HG02610 (cell line): ENCODE results near the gene GARRE1.
"Not testable (repeated sequence)": the region's sequence is repeated elsewhere in the genome, so short reads cannot be mapped to it uniquely, and the experiment has no call there.

Experiments
- ATAC-seq: cut with Tn5 transposase; IDR thresholded peaks from one replicate; pipeline ENCODE4 v1.9.1; 2021; ENCODE audit warnings: mild to moderate bottlenecking, moderate library complexity; ENCODE audit not compliant: unreplicated experiment

The GARRE1 gene

DNA sequence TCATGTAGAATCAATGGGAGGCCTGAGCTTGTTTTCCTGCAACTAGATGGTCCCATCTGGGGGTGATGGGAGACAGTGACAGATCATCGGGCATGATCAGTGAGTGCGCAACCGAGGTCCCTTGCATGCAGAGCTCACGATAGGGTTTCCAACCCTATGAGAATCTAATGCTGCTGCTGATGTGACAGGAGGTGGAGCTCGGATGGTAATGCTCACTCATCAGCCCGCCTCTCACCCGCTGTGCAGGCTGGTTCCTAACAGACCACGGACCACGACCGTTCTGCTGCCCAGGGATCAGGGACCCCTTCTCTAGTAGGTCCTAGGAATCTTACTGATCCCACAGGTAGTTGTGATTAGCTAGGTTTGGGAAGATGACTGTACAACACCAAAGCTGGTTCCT, 23.5 kb upstream of the GARRE1 start:
- ATAC-seq, result no peak

DNA sequence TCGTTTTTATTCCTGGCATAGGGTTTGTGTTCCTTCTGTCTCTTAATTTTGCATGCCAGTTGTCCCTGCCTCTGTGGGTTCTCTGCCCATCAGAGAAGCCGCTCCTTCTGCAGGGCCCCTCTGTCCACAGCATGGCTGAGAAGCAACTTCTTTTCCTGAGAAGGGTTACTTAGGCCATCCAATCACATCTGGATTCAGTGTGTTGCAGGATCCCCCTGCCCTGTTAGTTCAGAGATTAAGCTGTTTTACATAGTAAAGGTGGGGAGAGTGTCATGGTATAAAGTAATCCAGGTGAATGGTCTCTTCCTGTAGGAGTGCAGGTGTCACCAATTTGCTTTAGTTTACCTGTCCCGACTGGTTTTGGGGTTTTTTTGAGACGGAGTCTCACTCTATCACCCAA, 22.9 kb upstream of the GARRE1 start:
- no peak for ATAC-seq

DNA sequence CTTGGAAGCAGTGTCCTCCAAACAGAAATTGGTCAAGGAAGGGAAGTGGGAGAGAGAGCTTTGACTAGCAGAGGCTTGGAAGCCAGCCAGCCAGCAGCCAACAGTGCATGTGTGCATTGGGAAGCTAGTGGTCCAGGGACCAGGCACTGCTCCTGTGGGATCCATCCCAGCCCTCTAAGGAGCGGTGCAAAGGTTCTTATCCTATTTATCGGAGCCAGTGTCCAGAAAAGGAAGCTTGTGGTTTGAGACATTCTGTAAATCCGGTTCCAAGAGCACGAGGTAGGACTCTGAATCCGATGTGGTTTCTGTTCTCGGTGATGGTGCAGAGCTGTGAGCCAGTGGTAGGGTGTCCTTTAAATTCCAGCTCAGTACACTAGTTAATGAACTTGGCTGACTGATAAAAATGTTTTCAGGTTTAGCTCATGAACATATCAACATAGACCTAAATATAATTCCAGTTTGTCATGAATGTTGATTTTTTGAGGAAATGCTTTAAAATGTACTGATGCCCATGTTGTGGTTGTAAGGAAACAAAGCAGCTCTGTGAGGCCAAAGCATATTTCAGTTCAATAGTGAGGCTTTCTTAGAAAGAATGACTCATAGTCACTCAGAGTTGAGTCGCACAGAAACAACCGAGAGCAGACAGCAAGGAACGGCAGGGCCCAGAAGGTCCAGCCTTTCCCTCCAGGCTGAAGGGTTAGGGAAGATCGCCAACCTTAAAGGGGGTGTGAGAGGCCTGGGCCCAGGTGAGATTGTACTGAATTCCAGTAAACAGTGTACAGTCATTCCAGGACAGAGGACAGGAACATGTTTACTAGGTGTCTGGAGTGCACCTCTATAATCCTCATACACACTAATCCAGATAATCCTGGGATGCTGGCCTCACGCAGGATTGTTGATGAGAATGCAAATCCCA, 21.5 kb upstream of the GARRE1 start:
- peak; percentile 47 for ATAC-seq

DNA sequence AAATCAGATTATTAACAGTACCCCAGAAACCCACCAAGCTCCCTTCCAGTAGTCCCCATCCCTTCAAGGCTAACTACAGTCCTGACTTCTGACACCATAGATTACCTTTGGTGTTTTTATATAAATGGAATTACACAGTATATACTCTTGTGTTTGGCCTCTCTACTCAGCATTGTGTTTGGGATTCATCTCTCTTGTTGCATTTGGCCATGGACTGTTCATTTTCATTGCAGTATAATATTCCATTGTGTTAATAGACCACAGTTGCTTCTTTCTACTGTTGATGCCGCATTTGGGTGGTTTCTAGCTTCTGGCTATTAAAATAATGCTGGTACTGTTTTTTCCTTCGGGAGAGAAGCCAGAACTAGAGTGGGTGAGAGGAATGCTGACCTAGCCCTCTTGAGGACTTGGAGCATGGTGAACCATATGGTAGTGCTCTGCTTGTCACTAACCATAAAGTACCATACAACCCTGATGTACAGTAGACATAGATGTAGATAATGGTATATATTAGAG, 18.9 kb upstream of the GARRE1 start:
- ATAC-seq, result no peak

DNA sequence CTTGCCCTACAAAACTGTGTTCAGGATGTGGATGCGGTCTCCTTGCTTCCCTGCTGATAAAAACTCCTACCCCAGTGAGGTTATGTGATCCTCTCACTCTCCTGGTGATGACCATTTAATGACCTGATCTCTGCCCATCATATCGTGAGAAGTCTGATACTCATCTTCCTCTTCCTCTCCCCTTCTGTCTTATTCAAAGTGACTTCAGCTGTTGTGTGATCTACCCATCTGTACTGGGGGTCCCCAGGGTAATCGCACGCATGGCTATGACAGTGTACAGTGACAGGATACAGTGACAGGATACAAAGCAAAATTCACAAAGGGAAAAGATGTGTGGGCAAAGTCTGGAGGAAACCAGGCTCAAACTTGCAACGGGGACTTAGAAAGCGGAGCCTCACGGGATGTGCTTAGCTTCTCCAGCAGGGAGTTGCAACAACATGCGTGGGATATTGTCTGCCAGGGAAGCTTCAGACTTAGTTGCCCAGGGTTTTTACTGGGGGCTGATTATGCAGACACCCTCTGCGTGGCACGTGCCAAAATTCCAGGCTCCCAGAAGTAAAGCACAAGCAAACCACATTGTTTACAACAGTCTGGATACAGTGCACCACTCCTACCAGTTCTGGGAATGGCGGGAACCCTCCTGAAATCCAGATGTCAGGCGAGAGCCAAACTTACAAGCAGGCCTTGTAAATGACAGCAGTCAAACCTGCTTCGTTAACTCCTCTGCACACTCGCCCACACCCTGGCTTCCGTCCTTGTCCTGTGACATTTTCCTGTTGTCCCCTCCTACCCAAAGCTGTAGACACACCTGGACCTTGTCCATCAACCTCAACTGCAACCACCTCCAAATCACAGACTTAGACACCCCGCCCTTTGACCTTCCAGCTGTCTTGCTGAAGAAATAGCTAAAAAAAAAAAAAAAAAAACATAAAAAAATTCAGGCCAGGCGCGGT, 18.0 kb upstream of the GARRE1 start:
- ATAC-seq, result no peak

DNA sequence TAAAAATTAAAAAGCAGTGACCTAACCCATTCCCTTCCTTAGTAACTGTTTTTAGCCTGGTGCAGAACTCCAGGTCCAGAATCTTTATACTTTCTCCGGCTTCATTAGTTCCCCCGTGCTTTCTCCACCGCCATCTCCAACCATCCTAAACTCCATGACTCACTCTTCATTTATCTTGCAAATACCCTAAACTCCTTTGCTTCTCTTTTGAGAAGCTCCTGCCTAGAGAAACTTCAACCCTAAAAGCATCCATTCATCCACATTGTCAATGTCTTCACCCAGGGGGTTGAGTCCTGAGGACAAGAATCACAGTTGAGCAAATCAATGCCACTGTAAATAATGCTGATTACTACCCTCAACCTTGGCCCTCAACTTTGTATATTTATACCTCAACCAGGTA, 17.1 kb upstream of the GARRE1 start:
- no peak for ATAC-seq

DNA sequence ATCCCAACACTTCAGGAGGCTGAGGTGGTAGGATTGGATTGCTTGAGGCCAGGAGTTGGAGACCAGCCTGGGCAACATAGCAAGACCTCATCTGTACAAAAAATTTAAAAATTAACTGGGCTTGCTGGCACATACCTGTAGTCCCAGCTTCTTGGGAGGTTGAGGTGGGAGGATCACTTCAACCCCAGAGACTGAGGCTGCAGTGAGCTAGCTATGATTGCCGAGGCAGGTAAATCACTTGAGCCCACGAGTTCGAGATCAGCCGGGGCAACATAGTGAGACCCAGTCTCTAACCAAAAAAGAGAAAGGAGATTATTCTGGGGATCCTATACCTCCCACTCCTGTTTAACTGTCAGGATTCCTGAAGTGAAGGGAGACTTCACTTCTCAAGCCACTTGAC, 16.4 kb upstream of the GARRE1 start:
- ATAC-seq, result no peak

DNA sequence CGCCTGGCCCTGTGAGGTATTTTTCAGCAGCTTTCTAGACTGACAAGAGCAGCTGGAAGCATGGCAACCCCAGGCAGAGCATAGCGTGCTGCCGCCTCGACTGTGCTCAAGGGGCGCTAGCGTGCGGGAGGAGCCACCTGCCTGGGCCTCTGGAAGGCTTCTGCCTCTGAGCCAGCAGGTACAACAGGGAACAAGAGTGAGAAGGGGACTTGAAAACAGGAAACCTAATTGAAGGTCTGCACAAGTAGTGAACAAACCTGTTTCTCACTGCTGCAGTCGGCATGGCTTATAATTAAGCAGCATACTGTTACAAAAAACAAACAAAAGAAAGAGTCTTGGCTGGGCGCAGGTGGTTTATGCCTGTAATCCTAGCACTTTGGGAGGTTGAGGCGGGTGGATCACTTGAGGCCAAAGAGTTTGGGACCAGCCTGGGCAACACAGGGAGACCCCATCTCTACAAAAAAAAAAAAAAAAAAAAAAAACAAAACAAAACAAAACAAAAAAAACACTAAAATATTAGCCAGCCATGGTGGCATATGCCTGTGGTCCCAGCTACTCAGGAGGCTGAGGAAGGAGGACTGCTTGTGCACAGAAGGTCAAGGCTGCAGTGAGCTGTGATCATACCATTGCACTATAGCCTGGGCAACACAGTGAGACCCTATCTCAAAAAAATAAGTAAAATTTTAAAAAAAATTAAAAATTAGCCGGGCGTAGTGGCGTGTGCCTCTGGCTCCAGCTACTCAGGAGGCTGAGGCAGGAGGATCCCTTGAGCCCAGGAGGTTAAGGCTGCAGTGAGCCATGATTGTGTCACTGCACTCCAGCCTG, 12.6 kb upstream of the GARRE1 start:
- no peak for ATAC-seq

DNA sequence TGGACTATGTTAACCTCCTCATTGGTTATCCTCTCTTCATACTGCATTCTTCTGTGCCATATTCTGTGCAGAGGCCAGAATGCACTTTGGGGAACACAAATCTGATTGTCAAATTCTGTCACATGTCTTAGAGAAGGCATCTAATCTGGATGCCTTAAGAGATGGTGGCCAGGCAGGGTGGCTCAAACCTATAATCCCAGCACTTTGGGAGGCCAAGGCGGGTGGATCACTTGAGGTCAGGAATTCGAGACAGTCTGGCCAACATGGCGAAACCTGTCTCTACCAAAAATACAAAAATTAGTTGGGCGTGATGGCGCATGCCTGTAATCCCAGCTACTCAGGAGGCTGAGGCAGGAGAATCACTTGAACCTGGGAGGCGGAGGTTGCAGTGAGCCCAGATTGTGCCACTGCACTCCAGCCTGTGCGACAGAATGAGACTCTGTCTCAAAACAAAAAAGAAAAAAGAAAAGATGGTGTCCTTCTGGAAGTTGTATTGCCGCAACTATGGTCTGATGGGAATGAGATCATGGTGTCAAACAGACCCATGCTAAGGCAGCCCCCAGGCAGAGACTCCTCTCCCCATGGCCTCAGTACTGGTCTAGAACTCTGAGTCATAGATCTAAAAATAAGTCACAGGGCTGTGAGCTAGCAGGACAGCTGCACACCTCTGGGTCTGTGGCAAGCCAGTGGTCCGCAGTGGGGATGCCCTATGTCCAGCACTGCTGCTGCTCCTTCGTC, 11.0 kb upstream of the GARRE1 start:
- not testable (repeated sequence) for ATAC-seq

DNA sequence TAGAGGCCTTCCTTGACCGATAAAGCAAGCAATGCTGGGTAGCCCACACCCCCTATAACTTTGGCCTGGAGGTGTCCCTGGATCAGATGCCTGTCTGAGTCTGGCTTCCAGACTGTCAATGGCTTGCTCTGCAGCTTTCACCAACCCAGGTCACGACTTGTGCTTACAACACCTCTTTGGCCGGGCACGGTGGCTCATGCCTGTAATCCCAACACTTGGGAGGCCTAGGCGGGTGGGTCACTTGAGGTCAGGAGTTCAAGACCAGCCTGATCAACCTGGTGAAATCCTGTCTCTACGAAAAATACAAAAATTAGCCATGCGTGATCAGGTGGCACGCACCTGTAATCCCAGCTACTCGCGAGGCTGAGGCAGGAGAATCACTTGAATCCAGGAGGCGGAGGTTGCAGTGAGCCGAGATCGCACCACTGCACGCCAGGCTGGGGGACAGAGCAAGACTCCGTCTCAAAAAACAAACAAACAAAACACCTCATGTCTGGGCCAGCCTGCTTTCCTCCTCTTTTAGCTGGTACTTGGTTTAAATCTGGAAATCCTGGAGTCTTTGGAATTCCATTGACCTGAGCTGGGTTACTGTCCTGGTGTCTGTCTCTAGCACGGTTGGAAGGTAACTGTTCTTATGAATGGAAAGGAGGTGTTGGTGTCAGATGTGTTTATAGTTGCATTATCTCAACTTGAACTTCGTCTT, 10.3 kb upstream of the GARRE1 start:
- ATAC-seq, result no peak

DNA sequence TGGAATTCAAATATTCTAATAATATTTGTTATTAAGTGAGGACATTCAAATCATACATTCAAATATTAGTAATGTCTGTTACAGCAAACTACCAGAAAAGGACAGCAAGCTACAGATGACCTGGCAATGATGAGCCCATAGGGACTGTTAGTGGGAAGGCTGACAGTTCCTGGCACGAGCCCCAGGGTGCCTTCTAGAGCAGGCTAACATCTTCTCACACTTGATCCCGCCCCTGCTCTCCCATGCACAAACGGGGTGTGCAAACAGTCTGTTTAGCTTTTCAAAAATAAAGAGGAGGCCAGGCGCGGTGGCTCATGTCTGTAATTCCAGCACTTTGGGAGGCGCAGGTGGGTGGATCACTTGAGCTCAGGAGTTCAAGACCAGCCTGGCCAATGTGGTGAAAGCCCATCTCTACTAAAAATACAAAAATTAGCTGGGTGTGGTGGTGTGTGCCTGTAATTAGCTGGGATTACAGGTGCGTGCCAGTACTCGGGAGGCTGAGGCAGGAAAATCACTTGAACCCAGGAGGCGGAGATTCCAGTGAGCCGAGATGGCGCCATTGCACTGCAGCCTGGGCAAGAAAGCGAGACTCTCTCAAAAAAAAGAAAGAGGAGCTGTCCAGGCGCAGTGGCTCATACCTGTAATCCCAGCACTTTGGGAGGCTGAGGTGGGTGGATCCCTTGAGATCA, 9.6 kb upstream of the GARRE1 start:
- ATAC-seq, result no peak

DNA sequence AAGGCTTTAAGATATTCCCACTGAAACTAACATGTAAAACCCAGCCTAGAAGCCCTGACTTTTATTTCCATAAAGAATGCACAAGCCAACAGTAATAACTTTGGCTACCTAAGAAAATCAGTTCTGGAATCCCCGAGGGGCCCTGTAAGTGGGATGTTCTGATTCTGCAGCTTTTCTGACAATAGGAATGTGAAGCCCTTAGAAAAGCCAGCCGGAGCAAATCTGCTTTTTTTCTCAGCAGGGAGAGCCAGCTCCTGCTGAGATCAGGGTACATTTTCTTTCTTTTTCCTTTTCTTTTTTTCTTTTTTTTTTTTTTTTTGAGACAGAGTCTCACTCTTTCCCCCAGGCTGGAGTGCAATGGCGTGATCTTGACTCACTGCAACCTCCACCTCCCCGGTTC, 8.0 kb upstream of the GARRE1 start:
- ATAC-seq, result no peak

DNA sequence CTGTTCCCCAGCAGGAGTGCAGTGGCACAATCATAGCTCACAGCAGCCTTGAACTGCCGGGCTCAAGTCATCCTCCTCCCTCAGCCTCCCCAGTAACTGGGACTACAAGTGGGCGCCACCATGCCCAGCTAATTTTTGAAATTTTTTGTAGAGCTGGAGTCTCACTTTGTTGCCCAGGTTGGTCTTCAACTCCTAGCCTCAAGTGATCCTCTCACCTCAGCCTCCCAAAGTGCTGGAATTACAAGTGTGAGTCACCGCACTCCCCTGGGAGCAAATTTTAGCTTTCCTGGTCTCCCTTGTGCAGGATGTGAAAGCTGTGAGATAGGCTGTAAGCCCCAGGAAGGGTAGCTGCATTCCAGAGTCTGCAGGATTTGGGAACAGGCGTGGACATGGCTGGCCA, 5.4 kb upstream of the GARRE1 start:
- no peak for ATAC-seq

DNA sequence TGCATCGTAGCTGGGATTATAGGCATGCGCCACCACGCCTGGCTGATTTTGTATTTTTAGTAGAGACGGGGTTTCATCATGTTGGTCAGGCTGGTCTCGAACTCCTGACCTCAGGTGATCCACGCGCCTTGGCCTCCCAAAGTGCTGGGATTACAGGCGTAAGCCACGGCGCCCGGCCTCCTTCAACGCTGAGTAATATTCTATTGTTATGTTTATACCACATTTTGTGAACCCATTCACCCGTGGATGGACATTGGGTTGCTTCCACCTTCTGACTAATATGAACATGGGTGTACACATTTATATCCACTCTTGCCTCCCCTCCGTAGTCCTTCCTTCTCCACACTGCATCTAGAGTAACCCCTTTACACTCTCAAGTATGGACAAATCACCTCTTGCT, 1.2 kb upstream of the GARRE1 start:
- ATAC-seq, result not testable (repeated sequence)

DNA sequence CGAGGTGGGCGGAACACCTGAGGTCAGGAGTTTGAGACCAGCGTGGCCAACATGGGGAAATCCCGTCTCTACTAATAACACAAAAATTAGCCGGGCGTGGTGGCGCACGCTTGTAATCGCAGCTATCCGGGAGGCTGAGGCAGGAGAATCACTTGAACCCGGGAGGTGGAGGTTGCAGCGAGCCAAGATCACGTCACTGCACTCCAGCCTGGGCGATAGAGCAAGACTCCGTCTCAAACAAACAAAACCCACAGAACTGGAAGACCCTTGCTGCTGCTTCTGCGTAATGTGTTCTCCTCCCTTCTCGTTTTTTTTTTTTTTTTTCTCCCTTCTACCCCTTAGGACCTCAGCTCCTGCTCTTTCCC, 691 bp upstream of the GARRE1 start:
- ATAC-seq, result not testable (repeated sequence)

DNA sequence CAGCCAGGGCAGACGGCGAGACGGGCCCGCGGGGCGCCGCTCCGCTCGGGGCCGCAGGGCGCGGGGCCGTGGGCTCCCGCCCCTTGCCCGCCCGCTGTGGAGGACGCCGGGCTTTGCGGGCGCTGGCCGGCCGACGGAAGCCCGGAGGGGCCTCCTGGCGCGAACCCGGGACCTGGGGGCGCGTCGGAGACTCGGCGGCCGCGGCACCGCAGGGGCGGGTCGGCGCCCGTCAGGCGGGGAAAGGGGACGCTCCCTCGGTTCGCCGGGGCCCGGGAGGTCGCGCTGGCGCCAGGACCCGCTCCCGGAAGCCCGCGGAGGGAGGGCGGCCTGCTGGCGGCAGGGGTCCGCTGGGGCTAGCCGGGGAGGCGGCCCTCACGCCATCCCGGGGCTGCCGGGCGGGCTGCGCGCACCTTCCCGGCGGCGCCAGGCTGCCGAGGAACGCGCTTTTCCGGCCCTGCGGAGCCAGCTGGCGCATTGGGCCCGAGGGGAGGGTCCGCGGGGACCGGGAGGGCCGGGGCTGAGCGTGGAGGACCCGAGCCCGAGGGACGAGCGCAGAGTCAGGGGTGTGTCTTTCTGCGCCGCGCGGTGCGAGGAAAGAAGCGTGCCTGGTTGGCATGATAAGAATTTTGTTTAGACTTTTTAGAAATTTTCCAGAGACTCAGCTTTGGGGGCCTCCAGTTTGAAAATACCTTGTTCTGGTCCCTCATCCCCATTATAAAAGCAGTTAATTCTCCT, 511 bp downstream of the GARRE1 start:
- ATAC-seq, result peak; percentile 40

DNA sequence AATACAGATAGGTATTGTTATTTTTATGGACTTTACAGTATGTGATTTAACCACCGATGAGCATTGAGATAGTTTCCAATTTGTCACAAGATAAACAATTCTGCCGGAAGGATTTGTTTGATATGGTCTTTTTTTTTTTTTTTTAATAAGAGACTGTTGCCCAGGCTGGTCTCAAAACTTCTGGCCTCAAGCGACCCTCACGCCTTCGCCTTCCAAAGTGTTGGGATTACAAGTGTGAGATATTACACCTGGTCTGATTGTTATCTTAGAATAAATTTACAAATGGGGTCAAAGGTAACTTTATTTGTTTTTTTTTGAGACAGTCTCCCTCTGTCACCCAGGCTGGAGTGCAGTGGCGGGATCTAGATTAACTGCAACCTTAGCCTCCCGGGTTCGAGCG, 1.2 kb downstream of the GARRE1 start:
- ATAC-seq, result no peak

DNA sequence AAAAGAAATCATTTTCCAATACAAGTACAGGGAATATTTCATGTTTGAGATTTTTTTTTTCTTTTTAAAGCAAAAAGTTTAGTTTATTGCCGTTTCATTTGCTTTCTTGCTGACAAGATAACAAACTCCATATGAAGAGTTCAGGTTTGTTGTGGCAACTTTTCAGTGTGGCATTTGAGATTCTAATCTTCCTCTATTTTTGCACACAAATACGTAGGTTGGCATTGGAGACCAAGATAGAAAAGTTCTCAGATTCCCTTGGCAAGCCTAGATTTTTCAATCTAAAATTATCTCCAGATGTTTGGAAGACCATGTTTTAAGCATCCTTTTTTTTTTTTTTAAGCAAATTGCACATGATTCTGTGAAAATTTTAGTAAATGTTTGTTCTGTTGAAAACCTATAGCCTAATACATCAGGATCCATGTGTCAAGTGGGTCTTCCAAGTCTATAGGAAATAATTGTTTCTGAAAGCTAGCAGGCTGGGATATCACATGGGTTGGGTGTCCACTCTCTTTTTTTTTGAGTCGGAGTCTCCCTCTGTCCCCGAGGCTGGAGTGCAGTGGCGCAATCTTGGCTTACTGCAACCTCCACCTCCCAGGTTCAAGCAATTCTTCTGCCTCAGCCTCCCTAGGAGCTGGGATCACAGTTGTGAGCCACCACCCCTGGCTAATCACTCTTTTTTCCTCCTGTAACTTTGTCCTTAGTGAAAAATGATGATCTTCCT, 2.6 kb downstream of the GARRE1 start:
- no peak for ATAC-seq
